ENCODE measurements around the gene KCTD7. TPM values are rescaled to one million over a fixed set of nuclear protein-coding genes. Genes with fewer than 3 reads are reported as not detected.
A peak's percentile ranks its signal among the peaks of the same experiment; 100 is the strongest.
"Not testable (repeated sequence)": the region's sequence is repeated elsewhere in the genome, so short reads cannot be mapped to it uniquely, and the experiment has no call there.

KCTD7 gene
- polyA plus RNA-seq, 2 of the 4 experiments (the other 2 are of a cell fraction): 9.7 to 10.3 TPM

DNA sequence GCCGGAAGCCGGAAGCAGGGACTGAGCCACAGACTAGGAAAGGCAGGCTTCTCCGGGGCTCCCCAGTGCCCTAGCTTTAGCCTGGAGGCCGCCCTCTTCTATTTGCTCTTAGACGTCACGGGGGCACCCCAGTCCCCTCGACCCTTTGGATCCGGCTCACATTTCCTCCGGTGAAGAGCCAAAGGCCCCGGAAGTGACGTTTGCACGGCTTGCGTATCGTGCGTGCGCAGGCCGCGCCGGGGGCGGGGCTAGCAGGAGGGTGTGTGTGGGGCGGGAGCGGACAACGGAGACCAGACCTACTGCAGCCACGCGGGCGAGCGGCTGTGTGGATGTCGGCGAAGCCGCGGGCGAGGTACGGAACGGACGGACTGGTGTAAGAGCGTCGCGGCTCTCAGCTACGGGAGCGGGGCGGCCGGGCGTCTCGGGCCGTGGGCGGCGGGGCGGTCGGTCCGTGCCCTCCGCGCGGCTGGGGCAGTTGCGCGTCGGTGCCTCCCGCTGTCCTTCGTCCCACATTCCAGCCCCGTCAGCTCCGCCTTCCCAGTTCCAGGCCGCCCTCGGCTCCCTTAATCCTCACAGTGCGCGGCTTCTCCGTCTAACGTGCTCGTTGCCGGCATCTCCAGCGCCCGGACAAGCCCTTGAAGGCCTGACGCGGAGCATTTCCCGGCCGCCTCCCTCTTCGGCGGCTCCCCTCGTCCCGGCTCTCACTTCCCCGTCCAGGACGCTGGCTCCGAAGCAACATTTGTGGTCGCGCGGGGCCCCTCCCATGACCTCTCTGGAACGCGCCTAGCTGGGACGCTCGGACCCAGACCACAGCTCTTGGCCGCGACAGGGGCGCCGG, 25.8 kb downstream of the KCTD7 start (continued):
- TF ChIP-seq FOSL2 (IDR thresholded peaks at IDR 0.05) (no peak), FOSL2 (CRISPR knock-in tag; IDR thresholded peaks at IDR 0.05) (no peak; the same call in 1 of the 2 replicates)

GRCh38 chr7:66655113-66655806, 26.6 kb downstream of the KCTD7 start:
- 26% methylated on average over 25 of the region's 28 CpGs for WGBS (ENCODE audit: missing lambda C conversion rate)
- Histone ChIP-seq H3K4me2 (peak overlapping the region; percentile 91), H3K4me1 (peaks cover 16% of the 10 kb centered on the region), H3K27ac (peak overlapping the region; percentile 89 to 92), H3K4me3 (peak overlapping the region; percentile 94)
- ChIA-PET CTCF (interaction anchor here (0.7 to 1.6 kb wide), 6 partner anchors 19 to 242 kb away, joined by 3 to 6 read pairs (median 3); partner anchors contain the start of gene RABGEF1), POLR2A (interaction anchor here (1.0 to 2.6 kb wide), 4 partner anchors 11 to 86 kb away, joined by 4 to 21 read pairs (median 8); partner anchors contain the start of genes KCTD7 and RABGEF1)
- peak; percentile 67 to 76 for ATAC-seq
- H3K9me3 ChIP-seq, FAIRE-seq: not testable (repeated sequence)
- peak in 1 of 2 experiments; percentile 53 for DNase-seq (ENCODE audit: low read depth in 1 of 2, low spot score in 1 of 2)

GRCh38 chr7:66655826-66656485, 27.3 kb downstream of the KCTD7 start:
- FAIRE-seq; H3K4me3 ChIP-seq; ATAC-seq; DNase-seq (ENCODE audit: low read depth in 1 of 2, low spot score in 1 of 2); H3K9me3 ChIP-seq; H3K27ac ChIP-seq: not testable (repeated sequence)
- CTCF ChIA-PET: interaction anchor here (0.7 kb wide), 2 partner anchors 20 to 98 kb away, joined by 3 read pairs; no protein-coding TSS in a partner anchor
- 76% methylated on average over 11 of the region's 11 CpGs for WGBS (ENCODE audit: missing lambda C conversion rate)
- peaks cover 16% of the 10 kb centered on the region for H3K4me1 ChIP-seq
- POLR2A ChIA-PET: interaction anchor here (1.0 kb wide), 1 partner anchor 85 kb away, joined by 5 read pairs; the partner anchor contains the start of gene RABGEF1
- H3K4me2 ChIP-seq: peak overlapping the region; percentile 91

- WGBS (ENCODE audit: missing lambda C conversion rate): 98% methylated on average over 2 of the region's 2 CpGs
- no peak for FAIRE-seq
- DNase-seq (ENCODE audit: low read depth in 1 of 2, low spot score in 1 of 2): no peak
- Histone ChIP-seq H3K27ac (no peak overlapping the region), H3K4me3 (no peak overlapping the region), H3K4me2 (no peak overlapping the region), H3K4me1 (peaks cover 16% of the 10 kb centered on the region), H3K9me3 (no peaks in the 10 kb centered on the region)
- ChIA-PET POLR2A (no interaction called here), CTCF (interaction anchor here (0.6 to 1.8 kb wide), 2 partner anchors 101 to 243 kb away, joined by 3 to 4 read pairs; no protein-coding TSS in a partner anchor)
- no peak for TF ChIP-seq CBX2 (IDR thresholded peaks at IDR 0.05; ENCODE audit: borderline replicate concordance, low read depth)
- TF ChIP-seq PHF8 (IDR thresholded peaks at IDR 0.05; ENCODE audit: borderline replicate concordance, low read depth): no peak
- TF ChIP-seq, protein P1, sequence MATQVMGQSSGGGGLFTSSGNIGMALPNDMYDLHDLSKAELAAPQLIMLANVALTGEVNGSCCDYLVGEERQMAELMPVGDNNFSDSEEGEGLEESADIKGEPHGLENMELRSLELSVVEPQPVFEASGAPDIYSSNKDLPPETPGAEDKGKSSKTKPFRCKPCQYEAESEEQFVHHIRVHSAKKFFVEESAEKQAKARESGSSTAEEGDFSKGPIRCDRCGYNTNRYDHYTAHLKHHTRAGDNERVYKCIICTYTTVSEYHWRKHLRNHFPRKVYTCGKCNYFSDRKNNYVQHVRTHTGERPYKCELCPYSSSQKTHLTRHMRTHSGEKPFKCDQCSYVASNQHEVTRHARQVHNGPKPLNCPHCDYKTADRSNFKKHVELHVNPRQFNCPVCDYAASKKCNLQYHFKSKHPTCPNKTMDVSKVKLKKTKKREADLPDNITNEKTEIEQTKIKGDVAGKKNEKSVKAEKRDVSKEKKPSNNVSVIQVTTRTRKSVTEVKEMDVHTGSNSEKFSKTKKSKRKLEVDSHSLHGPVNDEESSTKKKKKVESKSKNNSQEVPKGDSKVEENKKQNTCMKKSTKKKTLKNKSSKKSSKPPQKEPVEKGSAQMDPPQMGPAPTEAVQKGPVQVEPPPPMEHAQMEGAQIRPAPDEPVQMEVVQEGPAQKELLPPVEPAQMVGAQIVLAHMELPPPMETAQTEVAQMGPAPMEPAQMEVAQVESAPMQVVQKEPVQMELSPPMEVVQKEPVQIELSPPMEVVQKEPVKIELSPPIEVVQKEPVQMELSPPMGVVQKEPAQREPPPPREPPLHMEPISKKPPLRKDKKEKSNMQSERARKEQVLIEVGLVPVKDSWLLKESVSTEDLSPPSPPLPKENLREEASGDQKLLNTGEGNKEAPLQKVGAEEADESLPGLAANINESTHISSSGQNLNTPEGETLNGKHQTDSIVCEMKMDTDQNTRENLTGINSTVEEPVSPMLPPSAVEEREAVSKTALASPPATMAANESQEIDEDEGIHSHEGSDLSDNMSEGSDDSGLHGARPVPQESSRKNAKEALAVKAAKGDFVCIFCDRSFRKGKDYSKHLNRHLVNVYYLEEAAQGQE (IDR thresholded peaks at IDR 0.05): no peak
- no peak for TF ChIP-seq KDM5A (IDR thresholded peaks at IDR 0.05)
- TF ChIP-seq FOSB (CRISPR knock-in tag; IDR thresholded peaks at IDR 0.05): no peak
- no peak for ATAC-seq
Observed at GRCh38 chr7:66657798-66658197, 29.1 kb downstream of the KCTD7 start.

DNA sequence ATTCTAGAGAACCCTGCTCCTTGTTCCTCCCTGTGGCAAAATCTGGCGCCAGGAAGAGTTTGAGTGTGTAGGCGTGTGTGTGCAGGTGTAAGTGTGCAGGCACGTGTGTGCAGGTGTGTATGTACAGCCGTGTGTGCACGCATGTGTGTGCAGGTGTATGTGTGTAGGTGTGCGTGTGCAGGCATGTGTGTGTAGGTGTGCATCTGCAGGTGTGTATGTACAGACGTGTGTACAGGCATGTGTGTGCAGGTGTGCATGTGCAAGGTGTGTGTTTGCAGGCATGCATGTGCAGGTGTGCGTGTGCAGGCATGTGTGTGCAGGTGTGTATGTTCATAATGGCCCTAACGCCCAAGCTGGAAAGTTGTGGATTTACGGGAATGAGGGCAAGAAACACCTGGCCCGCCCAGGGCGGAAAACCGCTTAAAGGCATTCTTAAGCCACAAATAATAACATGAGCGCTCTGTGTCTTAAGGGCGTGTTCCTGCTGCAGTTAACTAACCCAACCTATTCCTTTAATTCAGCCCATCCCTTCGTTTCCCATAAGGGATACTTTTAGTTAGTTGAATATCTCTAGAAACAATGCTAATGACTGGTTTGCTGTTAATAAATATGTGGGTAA, 34.1 kb downstream of the KCTD7 start:
- ChIA-PET POLR2A (no interaction called here), CTCF (interaction anchor here (0.6 kb wide), 1 partner anchor 39 kb away, joined by 3 read pairs; no protein-coding TSS in a partner anchor)
- H3K4me1 ChIP-seq: no peaks in the 10 kb centered on the region
- WGBS (ENCODE audit: missing lambda C conversion rate): 93% methylated on average over 16 of the region's 16 CpGs
- H3K27ac ChIP-seq: no peak overlapping the region
- no peak overlapping the region for H3K4me2 ChIP-seq
- no peaks in the 10 kb centered on the region for H3K9me3 ChIP-seq
- FAIRE-seq (no peak), ATAC-seq (no peak), DNase-seq (ENCODE audit: low read depth in 1 of 2, low spot score in 1 of 2) (no peak)
- no peak overlapping the region for H3K4me3 ChIP-seq
- TF ChIP-seq HOXB5 (CRISPR knock-in tag; IDR thresholded peaks at IDR 0.05): no peak
- no peak for TF ChIP-seq JUNB (IDR thresholded peaks at IDR 0.05)
- TF ChIP-seq, protein P1 (IDR thresholded peaks at IDR 0.05): no peak
- no peak for TF ChIP-seq RNF2 (IDR thresholded peaks at IDR 0.05; ENCODE audit: borderline replicate concordance, low read depth)
- TF ChIP-seq NR3C1 (IDR thresholded peaks at IDR 0.05): no peak
- no peak for TF ChIP-seq FOSL2 (IDR thresholded peaks at IDR 0.05)
- no peak for TF ChIP-seq FOSL2 (CRISPR knock-in tag; IDR thresholded peaks at IDR 0.05)
- TF ChIP-seq POLR2AphosphoS2 (conservative IDR thresholded peaks at IDR 0.05; ENCODE audit: low read length): no peak
- no peak for TF ChIP-seq ESRRA (IDR thresholded peaks at IDR 0.05; ENCODE audit: borderline replicate concordance, low read length)
- TF ChIP-seq MAZ (IDR thresholded peaks at IDR 0.05; ENCODE audit: borderline replicate concordance, low read depth, low read length): no peak
- no peak for TF ChIP-seq ZNF302 (CRISPR knock-in tag; IDR thresholded peaks at IDR 0.05)
